GM10266 (cell line): Measurements from ENCODE around the gene FAIM2.

Experiments used
- DNase-seq: peaks from one replicate; pipeline ENCODE4 v3.0.0; 2012; ENCODE audit errors: extremely low spot score
- CTCF ChIP-seq: IDR thresholded peaks from 2 replicates; pipeline ENCODE4 v1.5.1; 2012; ENCODE audit warnings: mild to moderate bottlenecking, low read depth; ENCODE audit not compliant: control insufficient read depth, insufficient read depth; ENCODE audit errors: missing control alignments

FAIM2 gene

GRCh38 chr12:49832836-49833421, 70.8 kb downstream of the FAIM2 start:
- TF ChIP-seq CTCF, result no peak
- DNase-seq, result no peak

GRCh38 chr12:49831717-49832116, 72.0 kb downstream of the FAIM2 start:
- DNase-seq, result no peak
- no peak for TF ChIP-seq CTCF

- no peak for TF ChIP-seq CTCF
- peak; percentile 96 for DNase-seq
Observed at GRCh38 chr12:49828133-49829091, 75.3 kb downstream of the FAIM2 start, which contains the start of gene NCKAP5L. Gene NCKAP5L, minus strand, starts transcription at chr12:49828413. Its CDS starts 24,369 bp downstream, at chr12:49804044.

- peak; percentile 65 for DNase-seq
- no peak for TF ChIP-seq CTCF
Observed at GRCh38 chr12:49827401-49828099, 76.2 kb downstream of the FAIM2 start.

GRCh38 chr12:49827051-49827400, 76.7 kb downstream of the FAIM2 start:
- no peak for DNase-seq
- no peak for TF ChIP-seq CTCF

GRCh38 chr12:49825971-49826421, 77.7 kb downstream of the FAIM2 start:
- no peak for TF ChIP-seq CTCF
- DNase-seq, result no peak
